NCI-H748 (cell line): ENCODE results near the gene RHOH.
A peak's percentile ranks its signal among the peaks of the same experiment; 100 is the strongest.
"Not testable (repeated sequence)": the region's sequence is repeated elsewhere in the genome, so short reads cannot be mapped to it uniquely, and the experiment has no call there.

Source experiments
- DNase-seq: peaks from one replicate; lab custom pipeline; 2025; ENCODE audit not compliant: unreplicated experiment; lab: John Stamatoyannopoulos, UW

Gene RHOH

GRCh38 chr4:40256817-40257216 is 60.0 kb downstream of the RHOH start:
- DNase-seq, result no peak

GRCh38 chr4:40258627-40259026 is 61.8 kb downstream of the RHOH start:
- no peak for DNase-seq

GRCh38 chr4:40261231-40262076 is 64.6 kb downstream of the RHOH start:
- DNase-seq, result no peak

- DNase-seq, result no peak
These were observed 65.3 kb downstream of the RHOH start for GRCh38 chr4:40262077-40262528.

- DNase-seq, result no peak
These were observed 66.0 kb downstream of the RHOH start for GRCh38 chr4:40262861-40263260.

GRCh38 chr4:40264497-40264896 is 67.7 kb downstream of the RHOH start:
- DNase-seq, result no peak

- peak; percentile 3 for DNase-seq
These were observed 68.4 kb downstream of the RHOH start for GRCh38 chr4:40264995-40265909.

- DNase-seq, result no peak
These were observed 69.1 kb downstream of the RHOH start for GRCh38 chr4:40265910-40266274.

GRCh38 chr4:40269133-40269532 is 72.3 kb downstream of the RHOH start:
- no peak for DNase-seq

- no peak for DNase-seq
These were observed 73.8 kb downstream of the RHOH start for GRCh38 chr4:40270609-40271008.

GRCh38 chr4:40275065-40275730 is 78.4 kb downstream of the RHOH start:
- DNase-seq, result no peak

- no peak for DNase-seq
These were observed 79.7 kb downstream of the RHOH start for GRCh38 chr4:40276546-40276945.

- DNase-seq, result no peak
These were observed 83.8 kb downstream of the RHOH start for GRCh38 chr4:40280586-40280985.

GRCh38 chr4:40281099-40281498 is 84.3 kb downstream of the RHOH start:
- no peak for DNase-seq

- DNase-seq, result no peak
These were observed 85.1 kb downstream of the RHOH start for GRCh38 chr4:40281913-40282312.

- DNase-seq, result not testable (repeated sequence)
These were observed 86.0 kb downstream of the RHOH start for GRCh38 chr4:40282857-40283256.

GRCh38 chr4:40283413-40283812 is 86.6 kb downstream of the RHOH start:
- no peak for DNase-seq

GRCh38 chr4:40283968-40284367 is 87.1 kb downstream of the RHOH start:
- DNase-seq, result no peak

GRCh38 chr4:40285692-40286091 is 88.9 kb downstream of the RHOH start:
- no peak for DNase-seq

GRCh38 chr4:40288566-40288965 is 91.7 kb downstream of the RHOH start:
- no peak for DNase-seq
